Right forelimb (tissue), 1 donor: ENCODE results near the gene BRMS1.

ENCODE experiments used
- DNase-seq: peaks from one replicate; pipeline ENCODE4 v3.0.0-alpha.2; 2018

The BRMS1 gene

DNA sequence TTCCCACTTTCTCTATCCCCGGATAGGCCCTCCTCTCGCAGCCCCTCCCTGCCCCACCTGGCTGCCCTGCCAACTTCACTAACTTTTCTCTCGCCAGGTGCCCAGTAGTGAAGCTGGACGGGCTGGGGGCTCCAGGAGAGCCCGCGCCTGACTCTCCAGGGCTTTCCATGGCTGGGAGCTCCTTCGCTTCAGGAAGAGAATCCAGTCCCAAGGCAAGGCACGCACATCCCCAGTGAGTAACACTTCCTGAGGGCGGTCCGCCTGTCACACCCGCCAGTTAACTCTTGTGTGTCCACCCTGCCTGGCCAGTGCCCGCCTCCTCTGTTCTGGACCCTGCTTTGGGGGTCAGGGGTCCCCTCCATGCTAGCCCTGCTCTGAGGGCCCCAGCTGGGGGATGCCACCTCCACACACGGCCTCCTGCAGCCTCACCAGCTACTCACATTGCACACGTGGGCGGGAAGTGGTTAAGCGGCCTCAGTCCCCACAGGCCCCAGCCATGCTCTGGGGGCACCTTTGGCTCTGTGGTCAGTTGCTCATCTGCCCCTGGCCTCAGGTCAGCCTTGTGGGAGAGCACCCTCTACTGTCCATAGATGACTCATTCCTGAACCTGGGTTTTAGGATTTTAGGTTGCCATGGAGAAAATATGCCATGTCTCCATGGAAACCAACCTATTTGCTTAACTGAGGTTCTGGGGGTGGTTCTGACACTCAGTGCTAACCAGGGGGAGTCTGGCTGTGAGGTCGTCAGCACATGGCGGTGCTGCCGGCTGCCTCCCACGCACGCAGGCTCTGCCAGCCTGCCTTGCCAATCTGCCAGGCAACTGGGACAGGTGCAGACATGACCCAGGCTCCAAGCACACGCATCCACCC is 8.4 kb downstream of the BRMS1 start, which contains the start of gene RIN1:
Gene RIN1, minus strand, starts transcription at position 201 of the 869 bp plus-strand sequence. Its CDS starts 32 bp downstream, at position 169.
- DNase-seq: peak; percentile 71

DNA sequence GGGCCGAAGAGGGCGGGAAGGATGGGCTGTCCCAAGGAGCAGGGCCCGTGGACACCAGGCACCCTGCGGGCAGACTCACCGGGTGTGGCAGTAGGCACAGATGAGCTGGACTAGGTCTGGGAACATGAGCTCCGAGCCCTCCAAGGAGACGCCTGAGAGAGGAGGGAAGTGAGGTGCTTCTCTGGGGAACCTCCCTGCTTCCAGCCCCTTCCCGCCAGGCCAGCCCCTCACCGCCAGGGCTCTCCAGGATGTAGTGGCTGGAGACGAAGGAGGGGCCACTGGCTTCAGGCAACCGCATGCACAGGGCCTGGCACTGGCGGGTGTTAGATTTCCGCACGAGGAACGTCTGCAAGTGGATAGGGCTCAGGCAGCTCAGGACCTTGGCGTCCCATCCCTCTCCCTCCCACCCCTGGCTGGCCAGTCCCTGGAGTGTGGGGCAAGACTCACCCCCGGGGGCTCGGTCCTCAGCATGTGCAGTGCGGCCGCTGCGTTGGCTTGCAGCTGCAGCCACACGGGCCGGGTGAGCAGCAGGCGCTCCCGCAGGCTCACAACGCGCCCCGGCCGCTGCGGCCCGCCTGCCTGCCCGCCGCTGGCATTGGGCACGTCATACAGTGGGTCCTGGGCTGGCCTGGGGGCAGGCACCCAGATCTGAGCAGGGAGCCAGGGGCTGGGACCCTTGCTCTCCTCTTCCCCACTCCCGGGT is 9.2 kb downstream of the BRMS1 start:
- DNase-seq: peak; percentile 73

DNA sequence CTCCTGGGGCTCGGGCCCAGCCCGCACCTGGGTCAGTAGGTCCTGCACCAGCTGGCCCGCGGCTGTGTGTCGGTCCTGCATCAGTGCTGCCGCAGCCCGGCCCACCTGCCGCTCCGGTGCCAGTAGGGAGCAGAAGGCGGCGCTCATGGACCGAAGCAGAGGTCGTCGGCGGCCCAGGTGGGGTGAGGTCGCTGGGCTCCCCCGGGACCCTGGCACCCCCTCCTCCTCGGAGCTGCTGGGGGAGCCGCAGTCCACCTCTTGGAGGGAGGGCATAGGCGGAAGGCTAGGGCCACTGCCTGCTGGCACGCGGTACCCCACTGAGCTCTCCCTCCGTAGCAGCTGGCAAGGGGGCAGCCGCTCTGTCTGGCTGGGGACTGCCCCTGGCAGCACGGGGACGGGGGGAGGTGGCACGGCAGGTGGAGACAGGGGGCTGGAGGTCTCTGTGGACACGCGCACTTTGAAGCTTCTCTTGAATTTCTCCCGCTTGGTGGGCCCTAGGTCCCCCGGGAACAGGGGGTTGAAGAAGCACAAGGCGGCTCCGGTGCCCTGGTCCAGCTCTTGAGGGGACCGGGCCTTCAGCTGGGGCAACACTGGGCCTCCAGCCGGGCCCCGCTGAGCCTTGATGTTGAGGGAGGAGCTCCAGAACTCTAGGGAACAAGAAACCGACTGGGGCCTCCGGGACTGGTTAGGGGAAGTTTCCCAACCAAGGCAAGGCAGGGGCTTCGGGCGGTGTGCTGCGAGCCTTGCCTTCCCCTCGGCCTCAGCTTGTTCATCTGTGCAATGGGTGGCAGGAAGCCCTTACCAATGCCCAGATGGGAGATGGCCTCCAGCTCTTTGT is 10.1 kb downstream of the BRMS1 start:
- DNase-seq: peak; percentile 45

DNA sequence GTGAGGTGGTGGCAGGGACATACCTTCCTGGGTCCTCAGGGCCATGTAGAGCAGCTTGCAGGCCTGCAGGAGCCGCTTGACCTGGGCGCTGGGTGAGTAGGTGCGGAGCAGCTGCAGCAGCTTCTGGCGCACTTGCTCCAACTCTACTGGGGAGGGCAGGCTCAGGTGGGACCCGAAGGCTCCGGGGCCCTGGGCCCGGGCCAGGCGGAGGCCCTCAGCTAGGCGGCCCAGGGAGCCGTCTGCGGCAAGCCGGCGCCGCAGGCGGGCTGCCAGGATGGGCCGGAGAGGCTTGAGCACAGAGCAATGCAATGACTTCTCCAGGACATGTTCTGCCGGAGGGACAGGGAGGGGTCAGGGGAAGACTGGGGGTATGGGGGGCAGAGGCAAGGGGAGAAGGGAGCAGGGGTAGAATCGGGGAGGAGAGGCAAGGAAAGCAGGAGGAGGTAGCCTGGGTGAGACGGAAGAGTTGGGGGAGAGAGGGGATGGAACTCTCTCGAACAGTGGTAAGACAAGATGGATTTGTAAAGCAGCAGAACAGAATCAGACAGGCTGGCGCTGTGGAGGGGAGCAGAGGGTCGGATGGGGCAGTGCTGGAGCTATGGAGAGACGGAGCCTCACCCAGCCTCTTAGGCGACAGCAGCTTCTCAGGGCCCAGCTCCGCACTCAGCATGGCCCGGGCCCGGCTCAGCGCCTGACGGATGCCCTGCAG is 10.9 kb downstream of the BRMS1 start:
- DNase-seq: peak; percentile 45

DNA sequence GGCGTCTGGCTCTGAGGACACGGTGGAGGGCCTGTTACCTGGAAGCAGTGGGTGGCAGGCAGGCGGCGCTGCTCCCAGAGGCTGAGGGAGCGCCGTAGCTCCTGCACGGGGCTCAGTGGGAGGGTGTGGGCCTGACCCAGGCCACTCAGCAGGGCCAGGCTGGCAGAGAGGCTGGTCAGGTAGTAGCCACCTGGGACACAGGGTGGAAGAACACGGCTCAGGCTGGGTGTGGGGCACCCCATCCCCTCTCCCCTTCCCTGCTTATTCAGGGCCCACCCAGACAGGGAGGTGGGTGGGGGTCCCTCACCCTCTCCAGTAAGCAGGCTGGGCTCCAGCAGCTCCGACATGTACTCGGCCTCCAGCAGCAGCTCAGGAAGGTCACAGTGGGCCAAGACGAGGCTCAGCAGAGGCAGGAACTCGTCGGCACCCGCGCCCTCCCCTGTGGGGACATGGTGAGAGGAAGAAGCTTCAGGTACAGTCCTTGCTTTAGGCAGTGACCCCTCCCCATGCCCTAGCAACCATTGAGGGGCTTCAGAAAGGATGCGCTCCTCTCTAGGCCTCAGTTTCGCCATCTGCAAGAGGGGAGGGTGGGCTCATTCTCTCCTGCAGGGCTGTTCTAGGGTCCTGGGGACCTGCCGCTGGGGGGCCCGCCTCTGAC is 11.6 kb downstream of the BRMS1 start:
- DNase-seq: no peak

DNA sequence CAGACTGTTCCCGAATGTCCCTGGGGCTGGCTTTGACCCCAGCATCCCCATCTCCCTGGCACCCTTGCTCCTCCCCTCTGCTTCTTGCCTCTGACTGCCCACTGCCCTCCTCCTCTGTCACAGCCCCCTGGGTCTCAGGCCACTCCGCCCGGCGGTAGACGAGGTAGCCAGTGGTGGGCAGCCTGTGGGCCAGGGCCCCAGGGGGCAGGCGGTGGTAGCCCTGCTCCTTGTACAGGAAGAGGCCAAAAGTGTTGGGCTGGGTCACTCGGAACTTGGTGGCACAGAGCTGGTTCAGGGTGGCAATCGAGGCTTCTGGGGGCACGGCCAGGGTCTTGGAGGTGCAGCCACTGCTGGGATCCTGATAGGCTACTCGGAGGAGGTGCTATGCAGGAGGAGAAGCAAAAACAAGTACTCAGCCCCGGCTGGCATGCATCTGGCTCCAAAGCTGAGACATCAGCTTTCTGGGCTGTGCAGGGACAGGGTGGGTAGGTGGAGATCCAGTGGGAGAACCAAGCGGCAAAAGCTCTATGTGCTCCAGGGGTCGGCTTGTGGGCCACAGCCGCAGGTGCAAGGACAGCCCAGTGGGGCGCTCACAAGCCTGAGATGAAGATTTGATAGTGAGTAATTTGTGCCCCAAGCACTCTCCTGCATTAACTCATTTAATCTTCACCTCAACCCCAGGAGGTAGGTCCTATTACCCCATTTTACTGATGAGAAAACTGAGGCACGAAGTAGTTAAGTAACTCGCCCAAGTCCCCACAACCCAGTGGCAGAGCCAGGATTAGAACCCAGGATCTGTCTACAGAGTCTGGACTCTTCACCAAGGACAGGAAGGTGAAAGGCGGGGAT is 12.3 kb downstream of the BRMS1 start:
- peak; percentile 31 for DNase-seq

DNA sequence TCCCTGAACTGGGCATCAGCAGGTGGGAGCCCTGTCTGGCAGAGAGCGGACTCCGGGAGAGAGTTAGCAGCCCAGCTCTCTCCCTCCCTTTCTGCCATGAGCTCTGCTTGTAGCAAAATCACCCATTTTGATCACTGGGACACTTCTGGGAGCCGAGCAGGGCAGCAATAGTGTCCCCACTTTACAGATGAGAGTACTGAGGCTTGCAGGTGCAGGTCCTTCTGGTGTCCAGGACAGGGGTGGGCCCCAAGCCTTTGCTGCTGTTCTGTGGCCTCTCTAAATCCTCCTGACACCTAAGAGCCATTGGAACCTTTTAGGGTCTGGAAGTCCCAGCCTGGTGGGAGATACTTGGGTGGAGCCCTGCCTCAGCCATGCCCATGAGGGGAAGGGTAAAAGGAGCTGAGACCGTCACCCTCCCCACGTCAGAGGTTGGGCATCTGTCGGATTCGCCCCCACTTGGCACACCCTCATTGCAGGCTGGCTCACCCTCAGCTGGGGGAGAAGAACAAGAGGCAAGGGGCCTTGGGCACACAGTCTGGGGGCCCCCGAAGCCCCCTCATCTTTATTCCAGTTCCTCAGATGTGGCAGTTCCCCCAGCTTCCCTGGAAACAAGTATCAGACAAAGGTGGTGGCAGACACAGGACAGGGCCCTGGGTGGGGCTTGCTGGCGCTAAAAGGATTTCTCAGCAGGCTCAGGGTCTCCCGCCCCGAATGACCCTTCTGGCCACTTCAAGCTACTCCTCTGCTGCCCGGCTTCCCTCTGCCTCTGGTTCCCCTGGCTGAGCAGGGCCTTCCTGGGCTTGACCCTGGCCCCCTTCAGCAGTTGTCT is 13.1 kb downstream of the BRMS1 start:
- DNase-seq: peak; percentile 31

DNA sequence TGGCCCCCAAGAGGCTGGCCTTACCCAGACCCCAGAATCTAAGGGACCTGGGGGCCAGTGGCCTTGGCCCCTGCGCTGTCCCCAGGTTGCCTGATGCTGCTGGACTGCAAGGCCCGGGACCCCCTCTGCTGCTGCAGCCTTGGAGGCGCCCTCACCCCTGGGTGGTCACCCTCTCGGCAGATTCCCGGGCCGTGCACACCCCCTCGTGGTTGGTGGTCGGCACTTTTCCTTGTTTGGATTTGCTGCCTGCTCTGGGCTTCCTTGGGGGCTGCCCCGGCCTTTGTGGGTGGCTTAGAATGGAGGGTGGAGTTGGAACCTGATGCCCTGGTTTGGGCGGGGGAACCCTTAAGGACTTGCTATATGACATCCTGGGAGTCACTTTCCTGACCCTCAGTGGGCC is 14.0 kb downstream of the BRMS1 start:
- DNase-seq: peak; percentile 45

DNA sequence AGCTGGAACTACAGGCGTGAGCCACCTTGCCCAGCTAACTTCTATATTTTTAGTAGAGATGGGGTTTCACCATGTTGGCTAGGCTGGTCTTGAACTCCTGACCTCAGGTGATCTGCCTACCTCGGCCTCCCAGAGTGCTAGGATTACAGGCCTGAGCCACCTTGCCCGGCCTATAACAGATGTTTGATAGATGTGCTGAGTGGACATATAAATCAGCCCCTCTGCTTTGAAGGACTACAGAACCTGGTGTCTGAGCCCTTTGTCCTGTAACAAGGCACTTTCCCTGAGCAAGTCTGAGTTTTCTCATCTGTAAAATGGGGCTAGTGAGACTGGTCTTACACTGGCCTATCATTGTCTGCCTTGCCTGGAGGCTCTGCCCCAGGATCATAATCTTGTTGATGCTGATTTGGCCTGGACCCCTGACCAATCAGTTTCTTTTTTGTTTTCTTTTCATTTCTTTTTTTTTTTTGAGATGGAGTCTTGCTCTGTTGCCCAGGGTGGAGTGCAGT is 15.7 kb downstream of the BRMS1 start:
- no peak for DNase-seq

DNA sequence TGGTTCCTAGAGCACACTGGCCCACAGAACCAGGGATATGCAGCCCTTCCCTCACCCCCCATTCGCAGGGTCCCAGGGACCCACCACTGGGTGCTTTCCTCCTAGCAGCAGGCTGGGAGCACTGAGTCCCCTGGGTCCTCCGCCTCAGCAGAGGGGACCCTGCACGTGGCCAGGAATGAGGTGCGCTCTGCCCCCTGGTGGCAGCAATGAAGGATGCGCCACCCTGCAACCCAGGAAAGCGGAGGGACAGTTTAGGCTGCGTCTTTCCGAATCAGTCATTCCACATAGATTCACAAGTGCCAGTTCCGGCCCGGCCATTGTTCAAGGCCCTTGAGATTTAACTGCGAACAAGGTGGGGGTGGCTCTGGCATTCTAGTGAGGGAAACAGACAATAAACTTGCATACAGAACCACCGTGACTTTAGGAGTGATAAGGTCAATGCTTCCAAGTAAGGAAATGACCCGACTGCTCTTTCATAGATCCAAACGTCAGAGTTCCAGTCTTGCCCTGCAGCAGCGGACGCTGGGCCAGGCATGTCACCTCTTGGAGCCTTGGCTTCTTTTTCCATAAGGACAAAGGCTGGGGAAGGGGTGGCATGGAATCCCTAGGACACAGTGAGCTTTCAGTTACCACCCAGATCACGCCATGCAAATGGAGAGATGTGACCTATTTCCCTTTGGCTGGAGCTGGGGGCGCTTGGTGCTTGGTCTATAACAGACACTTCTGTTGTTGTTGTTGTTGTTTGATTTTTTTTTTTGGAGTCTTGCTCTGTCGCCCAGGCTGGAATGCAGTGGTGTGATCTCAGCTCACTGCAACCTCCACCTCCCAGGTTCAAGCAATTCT is 16.4 kb downstream of the BRMS1 start:
- peak; percentile 84 for DNase-seq

DNA sequence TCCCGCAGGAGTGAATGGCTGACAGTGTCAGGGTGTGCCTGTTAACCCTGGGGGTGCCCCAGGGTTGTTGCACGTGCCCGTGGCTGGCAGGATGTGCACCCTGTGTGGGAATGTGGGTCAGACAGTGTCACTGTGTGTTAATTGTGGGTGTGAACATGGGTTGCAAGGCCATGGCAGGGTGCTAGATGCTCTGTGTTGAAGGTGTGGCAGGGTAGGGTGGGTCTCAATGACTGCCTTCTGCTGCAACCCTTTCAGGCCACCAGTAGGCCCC is 16.9 kb downstream of the BRMS1 start:
- DNase-seq: no peak

DNA sequence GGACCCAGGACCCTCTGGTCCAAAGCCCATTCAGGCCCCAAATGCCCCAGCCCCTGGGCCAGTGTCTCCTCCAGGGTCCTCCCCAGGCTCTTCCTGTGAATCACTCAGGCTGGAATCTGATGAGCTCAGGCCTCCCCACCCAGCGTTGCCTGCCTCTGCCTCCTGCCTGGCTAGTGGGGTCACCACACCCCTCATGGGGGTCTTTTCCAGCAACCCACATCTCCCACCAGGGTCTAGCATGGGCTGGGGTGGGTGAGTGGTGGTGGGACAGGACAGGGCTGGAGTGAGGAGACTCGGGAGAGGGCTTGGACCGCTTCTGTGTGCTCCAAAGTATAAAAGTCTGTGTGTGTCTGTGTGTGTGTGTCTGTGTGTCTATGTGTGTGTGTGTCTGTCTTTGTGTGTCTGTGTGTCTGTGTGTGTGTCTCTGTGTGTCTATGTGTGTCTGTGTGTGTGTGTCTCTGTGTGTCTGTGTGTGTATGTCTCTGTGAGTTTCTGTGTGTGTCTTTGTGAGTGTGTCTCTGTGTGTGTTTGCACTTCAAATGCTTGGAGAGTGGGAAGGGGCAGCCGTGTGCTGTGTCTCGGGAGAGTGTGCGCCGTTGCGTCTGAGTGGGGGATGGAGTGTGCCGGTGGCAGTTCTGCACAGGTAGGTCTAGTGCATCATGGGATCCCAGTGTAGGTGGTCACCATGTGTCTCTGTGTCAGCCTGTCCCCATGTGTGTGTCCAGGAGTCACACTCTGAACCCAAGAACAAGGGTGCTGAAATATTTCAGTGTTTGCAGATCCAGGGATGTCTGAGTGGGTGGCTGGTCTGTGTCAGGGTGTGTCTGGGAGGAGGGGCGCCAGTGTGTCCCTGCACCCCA is 17.5 kb downstream of the BRMS1 start:
- no peak for DNase-seq

DNA sequence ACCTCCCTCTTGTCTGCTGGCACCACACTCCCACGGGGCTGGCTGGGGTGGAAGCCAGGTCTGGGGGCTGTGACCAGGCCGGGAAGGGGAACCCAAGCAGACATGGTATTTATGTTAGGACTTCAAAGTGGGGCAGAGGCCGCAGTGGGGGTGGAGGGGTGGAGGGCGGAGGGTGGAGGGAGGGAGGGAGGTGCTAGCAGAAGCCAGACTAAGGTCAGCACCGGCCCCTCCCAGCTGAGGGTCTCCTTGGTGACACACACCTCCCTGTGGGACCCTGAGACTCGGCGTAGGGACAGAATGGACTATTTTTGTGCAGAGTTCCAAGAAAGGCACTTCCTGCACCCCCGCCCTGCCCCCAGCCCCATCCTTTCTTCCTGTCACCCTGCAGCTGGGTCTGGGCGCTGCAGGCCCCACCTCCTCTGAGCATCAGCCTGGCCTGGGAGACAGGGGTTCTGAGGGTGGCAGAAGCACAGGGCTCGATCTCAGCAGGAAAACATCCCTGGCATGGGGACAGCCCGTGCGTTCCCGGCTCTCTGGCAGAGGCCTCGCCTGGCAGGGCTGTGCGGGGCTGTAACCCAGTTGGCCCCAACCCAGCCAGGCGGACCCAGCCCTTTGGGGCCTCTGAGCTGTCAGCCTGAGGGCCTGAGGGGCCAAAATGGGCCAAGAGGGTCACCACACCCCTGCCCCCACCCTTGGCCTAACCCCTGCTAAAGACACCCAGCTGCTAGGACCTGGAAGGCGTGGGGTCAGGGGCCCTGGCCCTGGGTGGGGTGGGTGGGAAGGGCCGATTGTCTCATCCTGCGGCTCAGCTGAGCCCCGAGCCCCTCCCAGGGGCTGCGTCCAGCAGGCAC is 18.4 kb downstream of the BRMS1 start:
- DNase-seq: no peak

DNA sequence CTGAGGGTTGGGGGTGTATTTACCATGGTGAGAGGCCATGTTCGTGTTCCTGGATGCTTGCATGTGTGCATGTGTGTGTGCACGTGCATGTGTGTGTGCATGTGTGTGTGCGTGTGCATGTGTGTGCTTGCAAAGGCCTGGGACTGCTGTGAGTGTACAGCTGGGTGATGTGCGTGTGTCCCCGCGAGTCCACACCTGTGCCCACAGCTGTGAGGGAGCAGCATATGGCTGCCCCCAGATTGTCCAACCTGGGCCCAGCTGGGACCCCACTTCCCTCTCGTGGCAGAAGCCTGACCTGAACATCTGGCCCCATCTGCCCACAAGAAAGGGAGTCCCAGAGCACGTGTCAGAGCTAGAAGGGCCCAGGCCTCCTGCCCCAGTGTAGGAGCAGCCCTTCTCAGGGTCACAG is 19.6 kb downstream of the BRMS1 start:
- DNase-seq: no peak

DNA sequence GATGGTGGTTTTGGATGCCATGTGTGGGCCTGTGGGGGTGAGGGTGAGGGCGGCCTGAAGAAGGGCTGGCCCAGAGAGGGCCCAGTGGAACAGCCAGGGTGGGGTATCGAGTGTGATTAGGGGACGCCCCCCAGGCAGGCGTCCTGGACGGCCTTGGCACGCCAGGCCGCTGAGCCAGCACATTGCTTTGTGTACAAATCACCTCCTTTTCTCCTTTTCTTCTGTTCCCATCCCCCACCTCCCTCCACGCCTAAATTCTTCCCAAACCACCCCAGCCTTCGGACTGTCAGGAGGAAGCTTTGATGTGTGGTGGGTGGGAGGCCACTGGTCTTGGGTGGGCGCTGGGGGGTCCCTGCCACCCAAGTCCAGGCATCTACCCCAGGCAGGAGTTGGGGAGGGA is 20.2 kb downstream of the BRMS1 start:
- no peak for DNase-seq

DNA sequence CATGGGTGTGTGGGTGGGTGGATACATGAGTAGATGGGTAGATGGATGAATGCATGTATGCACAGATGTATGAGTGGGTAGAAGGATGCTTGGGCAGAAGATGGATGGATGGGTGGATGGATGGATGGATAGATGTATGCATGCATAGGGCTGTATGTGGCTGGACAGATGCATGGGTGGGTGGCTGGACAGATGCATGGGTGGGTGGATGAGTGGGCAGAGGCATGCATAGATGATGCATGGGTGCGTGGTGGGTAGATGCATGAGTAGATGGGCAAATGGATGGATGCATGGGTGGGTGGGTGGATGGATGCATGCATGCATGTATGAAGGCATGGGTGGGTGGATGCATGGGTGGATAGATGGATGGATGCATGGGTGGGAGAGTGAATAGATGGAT is 21.2 kb downstream of the BRMS1 start:
- DNase-seq: no peak
